ENCODE data around the gene CYP4V2. TPM values are rescaled to one million over a fixed set of nuclear protein-coding genes. Genes with fewer than 3 reads are reported as not detected.

Gene CYP4V2
- total RNA-seq, 1 donor from 2014 or later, result 4.5 TPM

DNA sequence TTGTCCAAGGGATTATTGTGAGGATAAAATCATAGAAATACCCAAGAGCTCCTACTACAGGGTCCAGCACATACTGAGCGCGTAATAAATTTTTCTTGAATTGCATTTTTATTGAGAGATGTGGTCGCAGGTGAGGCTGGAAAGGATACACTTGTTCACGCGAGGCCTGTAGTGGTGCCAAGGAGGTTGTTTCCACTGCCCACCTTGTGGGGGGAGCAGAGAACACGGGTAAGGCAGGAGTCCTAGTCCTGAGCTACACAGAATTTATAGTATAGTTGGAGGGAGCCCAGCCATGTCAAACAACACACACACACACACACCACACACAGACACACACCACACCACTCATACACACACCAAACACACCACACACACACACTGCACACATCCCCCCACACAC is 31.8 kb upstream of the CYP4V2 start:
- Mint-ChIP-seq H3K27me3 (ENCODE audit: low read depth) (no peaks in the 10 kb centered on the region), H3K9me3 (no peaks in the 10 kb centered on the region), H3K36me3 (peaks cover 20% of the 10 kb centered on the region), H3K27ac (no peak overlapping the region), H3K4me1 (no peaks in the 10 kb centered on the region), H3K4me3 (no peak overlapping the region)
- TF ChIP-seq, protein P1, sequence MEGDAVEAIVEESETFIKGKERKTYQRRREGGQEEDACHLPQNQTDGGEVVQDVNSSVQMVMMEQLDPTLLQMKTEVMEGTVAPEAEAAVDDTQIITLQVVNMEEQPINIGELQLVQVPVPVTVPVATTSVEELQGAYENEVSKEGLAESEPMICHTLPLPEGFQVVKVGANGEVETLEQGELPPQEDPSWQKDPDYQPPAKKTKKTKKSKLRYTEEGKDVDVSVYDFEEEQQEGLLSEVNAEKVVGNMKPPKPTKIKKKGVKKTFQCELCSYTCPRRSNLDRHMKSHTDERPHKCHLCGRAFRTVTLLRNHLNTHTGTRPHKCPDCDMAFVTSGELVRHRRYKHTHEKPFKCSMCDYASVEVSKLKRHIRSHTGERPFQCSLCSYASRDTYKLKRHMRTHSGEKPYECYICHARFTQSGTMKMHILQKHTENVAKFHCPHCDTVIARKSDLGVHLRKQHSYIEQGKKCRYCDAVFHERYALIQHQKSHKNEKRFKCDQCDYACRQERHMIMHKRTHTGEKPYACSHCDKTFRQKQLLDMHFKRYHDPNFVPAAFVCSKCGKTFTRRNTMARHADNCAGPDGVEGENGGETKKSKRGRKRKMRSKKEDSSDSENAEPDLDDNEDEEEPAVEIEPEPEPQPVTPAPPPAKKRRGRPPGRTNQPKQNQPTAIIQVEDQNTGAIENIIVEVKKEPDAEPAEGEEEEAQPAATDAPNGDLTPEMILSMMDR (IDR thresholded peaks at IDR 0.05; ENCODE audit: unreplicated experiment), result no peak
- DNase-seq (ENCODE audit: low spot score in 2 of 2, unreplicated experiment in 2 of 2), result no peak

GRCh38 chr4:186161138-186161537 is 30.2 kb upstream of the CYP4V2 start:
- H3K36me3 Mint-ChIP-seq, result peaks cover 11% of the 10 kb centered on the region
- H3K4me3 Mint-ChIP-seq, result no peak overlapping the region
- TF ChIP-seq, protein P1 (IDR thresholded peaks at IDR 0.05; ENCODE audit: unreplicated experiment), result no peak
- H3K4me1 Mint-ChIP-seq, result no peaks in the 10 kb centered on the region
- DNase-seq (ENCODE audit: low spot score in 2 of 2, unreplicated experiment in 2 of 2), result no peak
- no peaks in the 10 kb centered on the region for H3K9me3 Mint-ChIP-seq
- no peak overlapping the region for H3K27ac Mint-ChIP-seq
- H3K27me3 Mint-ChIP-seq (ENCODE audit: low read depth), result no peaks in the 10 kb centered on the region

GRCh38 chr4:186166852-186167512 is 24.4 kb upstream of the CYP4V2 start:
- H3K9me3 Mint-ChIP-seq, result no peaks in the 10 kb centered on the region
- TF ChIP-seq, protein P1 (IDR thresholded peaks at IDR 0.05; ENCODE audit: unreplicated experiment), result no peak
- DNase-seq (ENCODE audit: low spot score in 2 of 2, unreplicated experiment in 2 of 2), result no peak
- H3K4me1 Mint-ChIP-seq, result no peaks in the 10 kb centered on the region
- peaks cover 15% of the 10 kb centered on the region for H3K36me3 Mint-ChIP-seq
- no peaks in the 10 kb centered on the region for H3K27me3 Mint-ChIP-seq (ENCODE audit: low read depth)
- no peak overlapping the region for H3K27ac Mint-ChIP-seq
- H3K4me3 Mint-ChIP-seq, result no peak overlapping the region

- no peaks in the 10 kb centered on the region for H3K27me3 Mint-ChIP-seq (ENCODE audit: low read depth)
- TF ChIP-seq, protein P1 (IDR thresholded peaks at IDR 0.05; ENCODE audit: unreplicated experiment), result no peak
These were observed 23.8 kb upstream of the CYP4V2 start for GRCh38 chr4:186167605-186168004.

DNA sequence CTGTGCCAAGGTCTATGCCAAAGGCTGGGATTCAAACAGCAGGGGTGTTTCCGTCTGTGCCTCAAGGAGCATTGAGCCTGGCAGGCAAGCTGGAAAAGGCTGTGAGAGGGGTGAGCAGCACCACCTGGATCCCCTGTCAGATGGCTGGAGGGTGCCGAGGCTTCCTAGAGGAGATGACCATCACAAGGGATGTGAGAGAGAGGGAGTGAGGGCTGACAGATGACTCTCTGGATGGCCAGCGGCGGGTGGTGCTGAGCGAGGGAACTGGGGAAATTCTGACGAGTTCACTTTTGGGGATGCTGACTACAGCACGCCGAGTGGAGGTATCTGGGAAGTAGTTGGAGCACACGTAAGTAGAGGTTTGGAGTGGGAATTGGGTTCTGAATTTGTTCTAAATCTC is 22.6 kb upstream of the CYP4V2 start:
- H3K36me3 Mint-ChIP-seq, result peaks cover 13% of the 10 kb centered on the region
- no peak for DNase-seq (ENCODE audit: low spot score in 2 of 2, unreplicated experiment in 2 of 2)
- H3K27me3 Mint-ChIP-seq (ENCODE audit: low read depth), result no peaks in the 10 kb centered on the region
- no peak overlapping the region for H3K4me3 Mint-ChIP-seq
- no peaks in the 10 kb centered on the region for H3K9me3 Mint-ChIP-seq
- no peak overlapping the region for H3K27ac Mint-ChIP-seq
- TF ChIP-seq, protein P1 (IDR thresholded peaks at IDR 0.05; ENCODE audit: unreplicated experiment), result no peak
- no peaks in the 10 kb centered on the region for H3K4me1 Mint-ChIP-seq

More at GRCh38 chr4:186167605-186168004, 23.8 kb upstream of the CYP4V2 start:
- DNase-seq (ENCODE audit: low spot score in 2 of 2, unreplicated experiment in 2 of 2), result no peak
- no peak overlapping the region for H3K27ac Mint-ChIP-seq
- H3K9me3 Mint-ChIP-seq, result no peaks in the 10 kb centered on the region
- H3K4me3 Mint-ChIP-seq, result no peak overlapping the region
- H3K36me3 Mint-ChIP-seq, result peaks cover 15% of the 10 kb centered on the region
- H3K4me1 Mint-ChIP-seq, result no peaks in the 10 kb centered on the region

All from mesothelial cell of epicardium (in vitro differentiated cells).